Calu3 (cell line): ENCODE measurements around the gene SPTSSB. TPM values are rescaled to one million over a fixed set of nuclear protein-coding genes. Genes with fewer than 3 reads are reported as not detected.

Experiments used
- Bru-seq: library from RNA; stranded (reverse); fragments of 400-500 nt; gene quantifications from one replicate; lab custom pipeline; 2021; lab: Mats Ljungman, UMichigan
- BruChase-seq, 2 experiments: library from RNA; stranded (reverse); fragments of 400-500 nt; gene quantifications; one replicate each; lab custom pipeline; 2021; lab: Mats Ljungman, UMichigan
- BruUV-seq: library from RNA; stranded (reverse); fragments of 400-500 nt; replicated peaks from 2 replicates; lab custom pipeline; 2021; lab: Mats Ljungman, UMichigan
- CTCF ChIA-PET: fragments of 300-600 bp; sonication (Branson Sonifier 250); formaldehyde crosslinking; loops from one replicate; lab custom pipeline; 2022; ENCODE audit warnings: antibody characterized with exemption; lab: Charles Lee
- DNase-seq: peaks from one replicate; pipeline ENCODE4 v3.0.0; 2022
- H3K27ac Mint-ChIP-seq: one replicate; pipeline ENCODE4 v1.8.0; 2022; ENCODE audit warnings: mixed read lengths; ENCODE audit not compliant: unreplicated experiment
- H3K27me3 Mint-ChIP-seq: one replicate; pipeline ENCODE4 v1.8.0; 2022; ENCODE audit warnings: mixed read lengths; ENCODE audit not compliant: unreplicated experiment
- H3K36me3 Mint-ChIP-seq: one replicate; pipeline ENCODE4 v1.8.0; 2022; ENCODE audit warnings: mild to moderate bottlenecking, moderate library complexity, mixed read lengths; ENCODE audit not compliant: insufficient read depth, unreplicated experiment
- H3K4me1 Mint-ChIP-seq: one replicate; pipeline ENCODE4 v1.8.0; 2022; ENCODE audit warnings: mild to moderate bottlenecking, low read depth, mixed read lengths; ENCODE audit not compliant: unreplicated experiment
- H3K4me3 Mint-ChIP-seq: one replicate; pipeline ENCODE4 v1.8.0; 2022; ENCODE audit warnings: mild to moderate bottlenecking, low read depth, moderate library complexity, mixed read lengths; ENCODE audit not compliant: unreplicated experiment
- H3K9me3 Mint-ChIP-seq: one replicate; pipeline ENCODE4 v1.8.0; 2022; ENCODE audit warnings: low read depth, mixed read lengths; ENCODE audit not compliant: unreplicated experiment
- intact Hi-C: fragments of 100-400 bp; cut with micrococcal nuclease; formaldehyde crosslinking; loops from one replicate; pipeline ENCODE4 v1.10.0; 2022; ENCODE audit not compliant: unreplicated experiment
- long read RNA-seq: library from polyadenylated mRNA; stranded (forward); transcript quantifications from one replicate; pipeline ENCODE4 v2.0.0, GENCODE V29; 2022
- total RNA-seq: library from RNA; stranded (reverse); gene quantifications from 2 replicates; pipeline ENCODE4 v1.2.3, GENCODE V29; 2022
- TF ChIP-seq, protein P1 (sequence below): fragments of 200-600 bp; IDR thresholded peaks from one replicate; pipeline ENCODE4 v1.8.0; 2022; ENCODE audit warnings: antibody characterized with exemption; ENCODE audit not compliant: unreplicated experiment

SPTSSB gene, protein sequence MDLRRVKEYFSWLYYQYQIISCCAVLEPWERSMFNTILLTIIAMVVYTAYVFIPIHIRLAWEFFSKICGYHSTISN
- 3.0 and 8.1 TPM in 2 replicates for total RNA-seq
- percentile 41 among the genes with signal in this experiment for Bru-seq, nascent RNA
- BruChase-seq, experiment 1, labeled RNA remaining after a 6-hour chase: percentile 34 among the genes with signal in this experiment
- percentile 23 among the genes with signal in this experiment for BruChase-seq, experiment 2, labeled RNA remaining after a 2-hour chase
- long read RNA-seq, transcript SPTSSB-201 (3 exons, 3,103 nt): major isoform, 11 of 13 reads
- long read RNA-seq, partial matches to known transcripts: 0 of 13 reads
- long read RNA-seq, other reads (novel, unspliced or antisense): 1 of 13 reads

DNA sequence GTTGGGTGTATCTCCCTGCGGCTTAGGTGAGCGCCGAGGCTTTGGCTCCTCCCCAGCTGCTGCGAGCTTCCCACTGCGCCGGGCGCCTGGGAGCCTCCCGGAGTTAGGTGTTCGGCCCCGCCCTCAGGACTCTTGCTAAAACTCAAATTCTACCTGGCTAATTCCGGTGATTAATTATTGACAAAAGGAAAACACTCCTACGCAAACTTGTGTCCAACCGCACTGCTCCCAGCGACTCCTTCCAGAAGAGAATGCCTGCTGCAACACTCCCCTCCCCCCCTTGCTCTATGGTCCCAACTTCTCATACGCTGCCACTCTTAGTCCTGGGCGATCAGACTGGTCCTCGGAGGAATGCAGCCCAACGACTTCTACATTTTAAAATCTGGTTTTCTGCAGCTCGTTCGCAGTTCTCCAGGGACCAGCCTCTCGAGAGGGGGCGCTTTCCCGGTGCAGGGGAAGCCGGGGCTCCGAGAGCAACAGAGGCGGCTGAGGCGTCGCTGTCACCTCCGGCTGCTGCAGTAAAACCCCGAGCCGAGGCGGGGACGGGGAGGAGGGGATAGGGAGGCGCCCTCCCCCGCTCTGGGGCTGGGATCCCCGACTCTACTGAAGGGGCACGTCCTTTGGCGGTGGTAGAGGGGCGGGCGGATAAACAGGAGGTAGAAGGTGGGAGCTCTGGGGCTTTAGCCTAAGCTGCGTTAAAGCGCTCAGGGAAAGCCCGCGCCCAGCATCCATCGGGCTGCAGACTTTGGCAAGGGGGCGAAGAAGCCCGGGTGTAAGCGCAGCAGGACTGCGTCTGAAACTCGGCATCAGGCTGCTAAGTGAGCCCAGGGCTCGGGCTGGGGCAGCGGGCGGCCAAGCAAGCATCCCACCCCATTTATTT is at the start of gene SPTSSB:
Gene SPTSSB (minus strand): TSS at position 77 of the 880 bp plus-strand sequence. CDS start 25,194 bp downstream, outside the sequence.
- H3K27ac Mint-ChIP-seq: peak within 1 kb of the TSS; percentile 30
- peaks cover 20% of the 10 kb centered on the region for H3K36me3 Mint-ChIP-seq
- CTCF ChIA-PET: interaction anchor here (0.7 to 2.1 kb wide), 6 partner anchors 9 to 81 kb away, joined by 3 to 10 read pairs (median 5); no protein-coding TSS in a partner anchor
- peak within 1 kb of the TSS; percentile 88 for H3K4me3 Mint-ChIP-seq
- no peaks in the 10 kb centered on the region for H3K27me3 Mint-ChIP-seq
- DNase-seq: peak; percentile 90
- H3K9me3 Mint-ChIP-seq: no peaks in the 10 kb centered on the region
- BruUV-seq: TSS peak; percentile 63
- TF ChIP-seq, protein P1, sequence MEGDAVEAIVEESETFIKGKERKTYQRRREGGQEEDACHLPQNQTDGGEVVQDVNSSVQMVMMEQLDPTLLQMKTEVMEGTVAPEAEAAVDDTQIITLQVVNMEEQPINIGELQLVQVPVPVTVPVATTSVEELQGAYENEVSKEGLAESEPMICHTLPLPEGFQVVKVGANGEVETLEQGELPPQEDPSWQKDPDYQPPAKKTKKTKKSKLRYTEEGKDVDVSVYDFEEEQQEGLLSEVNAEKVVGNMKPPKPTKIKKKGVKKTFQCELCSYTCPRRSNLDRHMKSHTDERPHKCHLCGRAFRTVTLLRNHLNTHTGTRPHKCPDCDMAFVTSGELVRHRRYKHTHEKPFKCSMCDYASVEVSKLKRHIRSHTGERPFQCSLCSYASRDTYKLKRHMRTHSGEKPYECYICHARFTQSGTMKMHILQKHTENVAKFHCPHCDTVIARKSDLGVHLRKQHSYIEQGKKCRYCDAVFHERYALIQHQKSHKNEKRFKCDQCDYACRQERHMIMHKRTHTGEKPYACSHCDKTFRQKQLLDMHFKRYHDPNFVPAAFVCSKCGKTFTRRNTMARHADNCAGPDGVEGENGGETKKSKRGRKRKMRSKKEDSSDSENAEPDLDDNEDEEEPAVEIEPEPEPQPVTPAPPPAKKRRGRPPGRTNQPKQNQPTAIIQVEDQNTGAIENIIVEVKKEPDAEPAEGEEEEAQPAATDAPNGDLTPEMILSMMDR: peak; percentile 19
- peaks cover 12% of the 10 kb centered on the region for H3K4me1 Mint-ChIP-seq
- intact Hi-C loops: loop anchor here (2.0 kb wide), 2 partner anchors 37 to 55 kb away; no protein-coding TSS in a partner anchor

DNA sequence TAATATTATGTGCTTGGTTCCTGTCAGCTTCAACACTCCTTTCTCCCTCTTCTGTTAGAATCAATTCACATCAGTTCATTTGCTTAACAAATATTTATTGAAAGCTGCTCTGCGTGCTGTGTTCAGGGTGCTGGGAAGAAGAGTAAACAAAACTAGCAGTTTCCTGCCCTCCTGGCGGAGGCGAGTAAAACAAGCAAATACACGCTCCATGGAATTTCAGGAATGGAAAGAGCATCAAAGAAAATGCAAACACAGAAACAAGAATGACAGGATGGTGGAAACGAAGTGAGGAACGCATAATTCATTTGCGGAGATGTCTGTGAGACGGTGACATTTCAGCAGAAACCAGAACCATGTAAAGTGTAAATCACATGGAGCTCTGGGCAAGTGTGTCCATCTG is 49.4 kb upstream of the SPTSSB start:
- Mint-ChIP-seq H3K9me3 (peaks cover 13% of the 10 kb centered on the region), H3K36me3 (peaks cover 5% of the 10 kb centered on the region), H3K27ac (peak overlapping the region; percentile 17), H3K4me3 (no peak overlapping the region), H3K27me3 (no peaks in the 10 kb centered on the region), H3K4me1 (peaks cover 21% of the 10 kb centered on the region)
- CTCF ChIA-PET: interaction anchor here (1.2 to 1.5 kb wide), 2 partner anchors 153 to 464 kb away, joined by 3 to 5 read pairs; no protein-coding TSS in a partner anchor
- TF ChIP-seq, protein P1: no peak
- DNase-seq: peak; percentile 44
- intact Hi-C loops: loop anchor here (5.0 kb wide), 3 partner anchors 713 to 843 kb away; no protein-coding TSS in a partner anchor
- no TSS peak for BruUV-seq

DNA sequence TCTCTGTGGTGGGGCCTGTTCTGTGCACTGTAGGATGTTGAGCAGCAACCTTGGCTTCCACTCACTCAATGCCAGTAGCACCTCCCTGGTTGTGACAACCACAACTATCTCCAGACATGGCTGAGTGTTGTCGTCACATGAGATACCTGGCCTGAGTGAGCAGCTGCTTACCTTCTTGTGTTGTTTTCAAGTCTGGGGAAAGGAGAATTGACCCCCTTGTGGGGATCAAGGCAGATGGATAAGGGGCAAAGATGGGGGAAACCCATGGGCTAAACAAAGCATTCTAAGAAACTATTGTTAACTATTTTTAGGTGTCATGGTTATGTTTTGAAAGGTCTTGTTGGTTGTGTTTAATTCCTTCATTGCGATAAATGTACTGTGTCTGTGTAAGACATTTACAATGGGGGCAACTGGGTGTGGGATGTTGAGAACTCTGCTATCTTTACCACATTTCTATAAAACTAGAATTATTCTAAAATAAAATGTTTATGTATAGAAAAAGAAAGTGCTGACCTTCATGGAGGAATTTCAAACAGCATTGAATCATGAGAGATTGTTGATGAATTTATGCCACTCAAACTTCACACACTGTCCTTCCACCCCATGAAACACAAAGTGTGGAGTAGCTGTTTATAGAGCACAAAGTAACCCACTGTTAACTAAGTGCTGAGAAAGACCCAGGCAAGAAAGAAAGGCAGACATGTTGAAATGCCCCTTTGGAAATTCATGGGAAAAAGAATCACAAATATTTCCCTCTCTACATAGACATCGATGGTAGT is 48.4 kb upstream of the SPTSSB start:
- TF ChIP-seq, protein P1: no peak
- DNase-seq: no peak
- intact Hi-C loops: loop anchor here (5.0 kb wide), 3 partner anchors 712 to 842 kb away; no protein-coding TSS in a partner anchor
- BruUV-seq: no TSS peak
- peaks cover 25% of the 10 kb centered on the region for H3K4me1 Mint-ChIP-seq
- peaks cover 13% of the 10 kb centered on the region for H3K9me3 Mint-ChIP-seq
- no peaks in the 10 kb centered on the region for H3K27me3 Mint-ChIP-seq
- no peak overlapping the region for H3K27ac Mint-ChIP-seq
- peaks cover 6% of the 10 kb centered on the region for H3K36me3 Mint-ChIP-seq
- CTCF ChIA-PET: interaction anchor here (0.5 to 1.5 kb wide), 3 partner anchors 152 to 801 kb away, joined by 3 to 5 read pairs (median 4); no protein-coding TSS in a partner anchor
- no peak overlapping the region for H3K4me3 Mint-ChIP-seq
